Fibroblast of villous mesenchyme (primary cell): ENCODE results near the gene GRIK2. TPM values are rescaled to one million over a fixed set of nuclear protein-coding genes. Genes with fewer than 3 reads are reported as not detected.

Source experiments
- DNase-seq: peaks from one replicate; pipeline ENCODE4 v3.0.0-alpha.2; 2010; ENCODE audit warnings: low read depth
- H3K4me3 ChIP-seq: 2 replicates; pipeline ENCODE4 v1.5.1; 2011; ENCODE audit warnings: low read depth, mild to moderate bottlenecking, low read length
- CTCF ChIP-seq: IDR thresholded peaks from 2 replicates; pipeline ENCODE4 v1.5.1; 2012; ENCODE audit warnings: low read depth, mild to moderate bottlenecking, low read length; ENCODE audit not compliant: insufficient read depth
- total RNA-seq: library from RNA; depleted of rRNA; stranded (reverse); fragments of >200 nt; gene quantifications from 2 replicates; pipeline ENCODE4 v1.2.3, GENCODE V29; 2012

The GRIK2 gene
- total RNA-seq, 1 donor: 15.1 TPM

GRCh38 chr6:102022803-102023202, 629.3 kb downstream of the GRIK2 start:
- no peak for TF ChIP-seq CTCF
- no peak overlapping the region for H3K4me3 ChIP-seq
- no peak for DNase-seq

- no peak for DNase-seq
- H3K4me3 ChIP-seq: no peak overlapping the region
- no peak for TF ChIP-seq CTCF
Observed at GRCh38 chr6:102023977-102024657, 630.6 kb downstream of the GRIK2 start.

GRCh38 chr6:102026649-102027048, 633.1 kb downstream of the GRIK2 start:
- DNase-seq: no peak
- no peak for TF ChIP-seq CTCF

GRCh38 chr6:102028176-102028575, 634.7 kb downstream of the GRIK2 start:
- no peak for DNase-seq
- H3K4me3 ChIP-seq: no peak overlapping the region
- TF ChIP-seq CTCF: no peak

More at GRCh38 chr6:102026649-102027048, 633.1 kb downstream of the GRIK2 start:
- H3K4me3 ChIP-seq: no peak overlapping the region

- no peak for TF ChIP-seq CTCF
- DNase-seq: no peak
- no peak overlapping the region for H3K4me3 ChIP-seq
Observed at GRCh38 chr6:102038964-102039363, 645.5 kb downstream of the GRIK2 start.

GRCh38 chr6:102039441-102039840, 645.9 kb downstream of the GRIK2 start:
- no peak for DNase-seq
- H3K4me3 ChIP-seq: no peak overlapping the region
- TF ChIP-seq CTCF: no peak

GRCh38 chr6:102051001-102051400, 657.5 kb downstream of the GRIK2 start:
- TF ChIP-seq CTCF: no peak
- no peak for DNase-seq
- H3K4me3 ChIP-seq: no peak overlapping the region
